HCT116 (cell line): ENCODE data around the gene CHTF8. TPM values are rescaled to one million over a fixed set of nuclear protein-coding genes. Genes with fewer than 3 reads are reported as not detected.

Experiments
- ATAC-seq: fragments of 200-7000 bp; cut with Tn5 transposase; 2 replicates; pipeline ENCODE4 v1.9.1; 2020; ENCODE audit warnings: mild to moderate bottlenecking, moderate library complexity
- BruUV-seq: library from RNA; stranded (reverse); fragments of 400-500 nt; replicated peaks from 2 replicates; lab custom pipeline; 2021; lab: Mats Ljungman, UMichigan
- CTCF ChIA-PET: fragments of 300-600 bp; sonication (Branson Sonifier 250); formaldehyde crosslinking; loops from one replicate; lab custom pipeline; 2021; ENCODE audit warnings: antibody characterized with exemption; lab: Charles Lee
- POLR2A ChIA-PET: fragments of 300-600, 350-600 bp; sonication (Branson Sonifier 250); formaldehyde crosslinking; loops from one replicate; lab custom pipeline; 2021; ENCODE audit warnings: antibody characterized with exemption; lab: Charles Lee
- RAD21 ChIA-PET, 2 experiments: fragments of 300-600 bp; sonication (Branson Sonifier 250); formaldehyde crosslinking; loops; one replicate each; lab custom pipeline; 2023; ENCODE audit warnings: low total read pairs in 2 of 2; ENCODE audit not compliant: uncharacterized antibody in 2 of 2, unreplicated experiment in 2 of 2, low non-redundant PET in 1 of 2; lab: Charles Lee
- DNase-seq: peaks from one replicate; pipeline ENCODE4 v3.0.0-alpha.2; 2010; ENCODE audit warnings: low read depth, low spot score
- H2AFZ ChIP-seq: fragments of 200-600 bp; shearing (Covaris generic), sonication (generic); 2 replicates; pipeline ENCODE4 v1.6.1; 2017; ENCODE audit warnings: low read depth, mixed run types, mixed read lengths, antibody characterized with exemption, low read length; ENCODE audit not compliant: poor library complexity, severe bottlenecking
- H3K27ac ChIP-seq: 2 replicates; pipeline ENCODE4 v1.5.1; 2012; ENCODE audit warnings: low read depth, low read length
- H3K27me3 ChIP-seq: fragments of 200-600 bp; sonication (generic); 2 replicates; pipeline ENCODE4 v1.6.1; 2016; ENCODE audit warnings: mixed run types, low read length, mixed read lengths; ENCODE audit not compliant: insufficient read depth
- H3K36me3 ChIP-seq, 2 experiments: fragments of 200-500 bp in 1 of 2; fragments of 200-600 bp in 1 of 2; sonication (Bioruptor generic) in 1 of 2; sonication (generic) in 1 of 2; 2 replicates each; pipeline versions ENCODE4 v1.5.1 to v1.6.1; 2014 to 2016; ENCODE audit warnings: low read length in 2 of 2, inconsistent platforms in 1 of 2, mixed read lengths in 1 of 2, mixed run types in 1 of 2; ENCODE audit not compliant: insufficient read depth in 2 of 2, control insufficient read depth in 1 of 2
- H3K4me1 ChIP-seq, 2 experiments: fragments of 200-600 bp in 1 of 2; sonication (generic) in 1 of 2; 2 replicates each; pipeline versions ENCODE4 v1.5.1 to v1.6.1; 2012 to 2017; ENCODE audit warnings: low read length in 2 of 2, inconsistent platforms in 1 of 2, mild to moderate bottlenecking in 1 of 2, mixed read lengths in 1 of 2, mixed run types in 1 of 2, moderate library complexity in 1 of 2; ENCODE audit not compliant: insufficient read depth in 2 of 2, control insufficient read depth in 1 of 2
- H3K4me2 ChIP-seq: fragments of 200-600 bp; sonication (generic); 2 replicates; pipeline ENCODE4 v1.6.1; 2017; ENCODE audit warnings: mixed run types, low read length, mixed read lengths
- H3K4me3 ChIP-seq, 2 experiments: fragments of 200-600 bp in 1 of 2; sonication (generic) in 1 of 2; replicated peaks in 1 of 2; 2 replicates each; pipeline ENCODE4 v1.5.1; 2011 to 2016; ENCODE audit warnings: low read length in 2 of 2, control low read depth in 1 of 2, low read depth in 1 of 2, mild to moderate bottlenecking in 1 of 2, mixed read lengths in 1 of 2, mixed run types in 1 of 2
- H3K79me2 ChIP-seq: fragments of 200-600 bp; sonication (generic); 2 replicates; pipeline ENCODE4 v1.6.1; 2017; ENCODE audit warnings: mild to moderate bottlenecking, mixed run types, low read length, moderate library complexity, mixed read lengths; ENCODE audit not compliant: insufficient read depth
- H3K9ac ChIP-seq: fragments of 200-600 bp; sonication (generic); 2 replicates; pipeline ENCODE4 v1.6.1; 2016; ENCODE audit warnings: low read length, mixed read lengths
- H3K9me2 ChIP-seq: fragments of 200-600 bp; sonication (generic), shearing (Covaris generic); 2 replicates; pipeline ENCODE4 v1.6.1; 2017; ENCODE audit warnings: mixed run types, mild to moderate bottlenecking, moderate library complexity; ENCODE audit not compliant: insufficient read depth
- H3K9me3 ChIP-seq, 2 experiments: fragments of 200-500 bp in 1 of 2; fragments of 200-600 bp in 1 of 2; sonication (Bioruptor generic) in 1 of 2; sonication (generic) in 1 of 2; 2 replicates each; pipeline ENCODE4 v1.6.1; 2014 to 2017; ENCODE audit warnings: low read length in 2 of 2, mixed read lengths in 2 of 2, inconsistent platforms in 1 of 2, low read depth in 1 of 2, mild to moderate bottlenecking in 1 of 2, mixed run types in 1 of 2, moderate library complexity in 1 of 2; ENCODE audit not compliant: control insufficient read depth in 1 of 2, insufficient read depth in 1 of 2
- H4K20me1 ChIP-seq: fragments of 200-600 bp; sonication (generic), shearing (Covaris generic); 2 replicates; pipeline ENCODE4 v1.6.1; 2017; ENCODE audit warnings: mixed run types, mild to moderate bottlenecking, moderate library complexity; ENCODE audit not compliant: insufficient read depth
- MAX ChIP-seq: IDR thresholded peaks from 2 replicates; pipeline ENCODE4 v1.6.1; 2012
- POLR2A ChIP-seq: IDR thresholded peaks from 2 replicates; pipeline ENCODE4 v1.7.0; 2011; ENCODE audit warnings: borderline replicate concordance; ENCODE audit not compliant: insufficient read depth, insufficient read length; ENCODE audit errors: extremely low read depth
- RAD21 ChIP-seq: IDR thresholded peaks from 2 replicates; pipeline ENCODE4 v1.6.1; 2012; ENCODE audit warnings: low read depth, mild to moderate bottlenecking
- REST ChIP-seq: IDR thresholded peaks from 2 replicates; pipeline ENCODE4 v1.6.1; 2012; ENCODE audit warnings: low read depth
- SRF ChIP-seq: IDR thresholded peaks from 2 replicates; pipeline ENCODE4 v1.6.1; 2012; ENCODE audit warnings: low read depth
- ZBTB33 ChIP-seq: IDR thresholded peaks from 2 replicates; pipeline ENCODE4 v1.6.1; 2011; ENCODE audit warnings: mild to moderate bottlenecking, low read length, moderate library complexity; ENCODE audit not compliant: insufficient replicate concordance; ENCODE audit errors: extremely low read depth
- ZFX ChIP-seq: fragments of 450-650 bp; IDR thresholded peaks from 2 replicates; pipeline ENCODE4 v1.6.1; 2017
- ZNF274 ChIP-seq: fragments of 200-500 bp; sonication (Bioruptor generic); IDR thresholded peaks from 2 replicates; pipeline ENCODE4 v1.6.1; 2014; ENCODE audit warnings: mild to moderate bottlenecking, low read depth, low read length, inconsistent platforms
- intact Hi-C: fragments of 100-400 bp; cut with micrococcal nuclease; formaldehyde crosslinking; loops from 2 replicates; pipeline ENCODE4 v1.10.0; 2022
- total RNA-seq: library from RNA; stranded (reverse); gene quantifications from one replicate; pipeline ENCODE4 v1.2.1, GENCODE V29; 2021; ENCODE audit not compliant: unreplicated experiment

Gene CHTF8
- total RNA-seq, 1 experiment from 2014 or later = 184 TPM

GRCh38 chr16:69088684-69089083, 43.7 kb downstream of the CHTF8 start:
- peak overlapping the region; percentile 43 for H3K4me2 ChIP-seq
- DNase-seq (no peak), ATAC-seq (no peak)
- H3K9ac ChIP-seq = peak overlapping the region; percentile 19; the same call in 1 of the 2 replicates
- ChIA-PET POLR2A (interaction anchor here (2.4 to 2.8 kb wide), 2 partner anchors 16 to 17 kb away, joined by 9 to 18 read pairs; partner anchors contain the start of gene HAS3), RAD21 (interaction anchor here in 1 of 2 experiments (0.5 kb wide), 1 partner anchor 175 kb away, joined by 4 read pairs; no protein-coding TSS in a partner anchor), CTCF (no interaction called here)
- no peaks in the 10 kb centered on the region for H3K9me3 ChIP-seq
- H3K4me3 ChIP-seq = no peak overlapping the region
- no peaks in the 10 kb centered on the region for H3K27me3 ChIP-seq
- H3K36me3 ChIP-seq = no peaks in the 10 kb centered on the region
- no peaks in the 10 kb centered on the region for H3K79me2 ChIP-seq
- H2AFZ ChIP-seq = no peak overlapping the region
- peak overlapping the region; percentile 9; the same call in 1 of the 2 replicates for H3K27ac ChIP-seq
- BruUV-seq = no TSS peak
- peaks cover 18 to 29% of the 10 kb centered on the region in 2 experiments for H3K4me1 ChIP-seq
- H4K20me1 ChIP-seq = no peaks in the 10 kb centered on the region
- TF ChIP-seq RAD21 (no peak), ZFX (no peak), REST (no peak), MAX (no peak), POLR2A (no peak), SRF (no peak), ZBTB33 (no peak), ZNF274 (no peak)
- H3K9me2 ChIP-seq = no peaks in the 10 kb centered on the region
- intact Hi-C loops = no loop called here
